ENCODE data around the gene PPP1R9B.

- TF ChIP-seq, protein P1, sequence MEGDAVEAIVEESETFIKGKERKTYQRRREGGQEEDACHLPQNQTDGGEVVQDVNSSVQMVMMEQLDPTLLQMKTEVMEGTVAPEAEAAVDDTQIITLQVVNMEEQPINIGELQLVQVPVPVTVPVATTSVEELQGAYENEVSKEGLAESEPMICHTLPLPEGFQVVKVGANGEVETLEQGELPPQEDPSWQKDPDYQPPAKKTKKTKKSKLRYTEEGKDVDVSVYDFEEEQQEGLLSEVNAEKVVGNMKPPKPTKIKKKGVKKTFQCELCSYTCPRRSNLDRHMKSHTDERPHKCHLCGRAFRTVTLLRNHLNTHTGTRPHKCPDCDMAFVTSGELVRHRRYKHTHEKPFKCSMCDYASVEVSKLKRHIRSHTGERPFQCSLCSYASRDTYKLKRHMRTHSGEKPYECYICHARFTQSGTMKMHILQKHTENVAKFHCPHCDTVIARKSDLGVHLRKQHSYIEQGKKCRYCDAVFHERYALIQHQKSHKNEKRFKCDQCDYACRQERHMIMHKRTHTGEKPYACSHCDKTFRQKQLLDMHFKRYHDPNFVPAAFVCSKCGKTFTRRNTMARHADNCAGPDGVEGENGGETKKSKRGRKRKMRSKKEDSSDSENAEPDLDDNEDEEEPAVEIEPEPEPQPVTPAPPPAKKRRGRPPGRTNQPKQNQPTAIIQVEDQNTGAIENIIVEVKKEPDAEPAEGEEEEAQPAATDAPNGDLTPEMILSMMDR (IDR thresholded peaks at IDR 0.05; ENCODE audit: poor library complexity): no peak
- TF ChIP-seq EZH2 (IDR thresholded peaks at IDR 0.05; ENCODE audit: borderline replicate concordance): no peak
- TF ChIP-seq EZH2phosphoT487 (IDR thresholded peaks at IDR 0.05; ENCODE audit: low read depth, severe bottlenecking, unreplicated experiment): no peak
Observed at GRCh38 chr17:50105811-50106210, 44.7 kb downstream of the PPP1R9B start.

Measured in hepatocyte (in vitro differentiated cells).